GM19193 (cell line): ENCODE measurements around the gene PA2G4.

Experiments used
- POLR2A ChIP-seq: IDR thresholded peaks from 4 replicates; pipeline ENCODE4 v1.6.1; 2011; ENCODE audit not compliant: insufficient read depth, insufficient read length; ENCODE audit errors: extremely low read depth

Gene PA2G4

GRCh38 chr12:56087220-56087619 lies 17.1 kb upstream of the PA2G4 start:
- no peak for TF ChIP-seq POLR2A

- no peak for TF ChIP-seq POLR2A
Measured at GRCh38 chr12:56097738-56098137, 6.6 kb upstream of the PA2G4 start.

- no peak for TF ChIP-seq POLR2A
Measured at GRCh38 chr12:56098592-56098991, 5.8 kb upstream of the PA2G4 start.

GRCh38 chr12:56099787-56100186 lies 4.6 kb upstream of the PA2G4 start:
- no peak for TF ChIP-seq POLR2A

GRCh38 chr12:56101045-56101444 lies 3.3 kb upstream of the PA2G4 start:
- no peak for TF ChIP-seq POLR2A

- no peak for TF ChIP-seq POLR2A
Measured at GRCh38 chr12:56102683-56103065, 1.7 kb upstream of the PA2G4 start.

GRCh38 chr12:56103066-56103711 lies 1.2 kb upstream of the PA2G4 start:
- TF ChIP-seq POLR2A, result no peak

- no peak for TF ChIP-seq POLR2A
Measured at GRCh38 chr12:56103823-56104108, 593 bp upstream of the PA2G4 start.

- no peak for TF ChIP-seq POLR2A
Measured at GRCh38 chr12:56104815-56105608, 653 bp downstream of the PA2G4 start.

- TF ChIP-seq POLR2A, result no peak
Measured at GRCh38 chr12:56105609-56105902, 1.2 kb downstream of the PA2G4 start.

GRCh38 chr12:56107242-56107641 lies 2.9 kb downstream of the PA2G4 start:
- no peak for TF ChIP-seq POLR2A

- TF ChIP-seq POLR2A, result no peak
Measured at GRCh38 chr12:56110571-56110970, 6.2 kb downstream of the PA2G4 start.

- no peak for TF ChIP-seq POLR2A
Measured at GRCh38 chr12:56114084-56114483, 9.7 kb downstream of the PA2G4 start.

GRCh38 chr12:56115329-56115728 lies 11.0 kb downstream of the PA2G4 start:
- TF ChIP-seq POLR2A, result no peak

GRCh38 chr12:56116267-56117081 lies 12.1 kb downstream of the PA2G4 start, which contains the start of gene RPL41:
Gene RPL41, plus strand, starts transcription at chr12:56116633.
- TF ChIP-seq POLR2A, result peak; percentile 100
